Progenitor cell of endocrine pancreas (in vitro differentiated cells): ENCODE data around the gene PTCD3. TPM values are rescaled to one million over a fixed set of nuclear protein-coding genes. Genes with fewer than 3 reads are reported as not detected.

Experiments used
- DNase-seq: peaks from one replicate; pipeline ENCODE4 v3.0.0; 2021; ENCODE audit warnings: low spot score; ENCODE audit not compliant: unreplicated experiment
- H3K27ac Mint-ChIP-seq: 2 replicates; pipeline ENCODE4 v1.8.0; 2021; ENCODE audit warnings: mild to moderate bottlenecking, moderate library complexity, mixed read lengths
- H3K27me3 Mint-ChIP-seq: 2 replicates; pipeline ENCODE4 v1.8.0; 2021; ENCODE audit warnings: mixed read lengths
- H3K36me3 Mint-ChIP-seq: 2 replicates; pipeline ENCODE4 v1.8.0; 2022; ENCODE audit warnings: mixed read lengths; ENCODE audit not compliant: insufficient read depth
- H3K4me1 Mint-ChIP-seq: 2 replicates; pipeline ENCODE4 v1.8.0; 2021; ENCODE audit warnings: low read depth, mixed read lengths
- H3K4me3 Mint-ChIP-seq: 2 replicates; pipeline ENCODE4 v1.8.0; 2021; ENCODE audit warnings: low read depth, mild to moderate bottlenecking, moderate library complexity, mixed read lengths
- H3K9me3 Mint-ChIP-seq: 2 replicates; pipeline ENCODE4 v1.8.0; 2021; ENCODE audit warnings: low read depth, mixed read lengths
- total RNA-seq: library from RNA; stranded (reverse); gene quantifications from 2 replicates; pipeline ENCODE4 v1.2.1, GENCODE V29; 2021
- TF ChIP-seq, protein P1 (sequence below): fragments of 200-600 bp; sonication (generic); IDR thresholded peaks from one replicate; pipeline ENCODE4 v1.5.0; 2021; ENCODE audit warnings: antibody characterized with exemption, mild to moderate bottlenecking; ENCODE audit not compliant: unreplicated experiment

The PTCD3 gene
- total RNA-seq, 1 donor from 2014 or later = 163 TPM

DNA sequence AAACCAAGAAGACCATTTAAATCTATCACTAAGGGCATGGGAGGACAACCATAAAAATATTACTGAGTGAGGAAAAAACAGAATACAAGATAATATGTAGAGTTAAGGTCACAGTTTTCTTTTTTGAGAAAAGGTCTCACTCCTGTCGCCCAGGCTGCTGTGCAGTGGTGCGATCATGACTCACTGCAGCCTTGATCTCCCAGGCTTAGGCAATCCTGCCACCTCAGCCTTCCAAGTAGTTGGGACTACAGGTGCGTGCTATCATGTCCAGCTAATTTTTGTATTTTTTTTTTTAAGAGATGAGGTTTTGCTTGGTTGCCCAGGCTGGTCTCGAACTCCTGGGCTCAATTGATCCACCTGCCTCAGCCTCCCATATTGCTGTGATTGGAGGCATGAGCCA, 24.3 kb upstream of the PTCD3 start:
- Mint-ChIP-seq H3K27me3 (no peaks in the 10 kb centered on the region), H3K4me3 (no peak overlapping the region), H3K4me1 (no peaks in the 10 kb centered on the region), H3K27ac (no peak overlapping the region), H3K9me3 (no peaks in the 10 kb centered on the region), H3K36me3 (peaks cover 12% of the 10 kb centered on the region)
- TF ChIP-seq, protein P1, sequence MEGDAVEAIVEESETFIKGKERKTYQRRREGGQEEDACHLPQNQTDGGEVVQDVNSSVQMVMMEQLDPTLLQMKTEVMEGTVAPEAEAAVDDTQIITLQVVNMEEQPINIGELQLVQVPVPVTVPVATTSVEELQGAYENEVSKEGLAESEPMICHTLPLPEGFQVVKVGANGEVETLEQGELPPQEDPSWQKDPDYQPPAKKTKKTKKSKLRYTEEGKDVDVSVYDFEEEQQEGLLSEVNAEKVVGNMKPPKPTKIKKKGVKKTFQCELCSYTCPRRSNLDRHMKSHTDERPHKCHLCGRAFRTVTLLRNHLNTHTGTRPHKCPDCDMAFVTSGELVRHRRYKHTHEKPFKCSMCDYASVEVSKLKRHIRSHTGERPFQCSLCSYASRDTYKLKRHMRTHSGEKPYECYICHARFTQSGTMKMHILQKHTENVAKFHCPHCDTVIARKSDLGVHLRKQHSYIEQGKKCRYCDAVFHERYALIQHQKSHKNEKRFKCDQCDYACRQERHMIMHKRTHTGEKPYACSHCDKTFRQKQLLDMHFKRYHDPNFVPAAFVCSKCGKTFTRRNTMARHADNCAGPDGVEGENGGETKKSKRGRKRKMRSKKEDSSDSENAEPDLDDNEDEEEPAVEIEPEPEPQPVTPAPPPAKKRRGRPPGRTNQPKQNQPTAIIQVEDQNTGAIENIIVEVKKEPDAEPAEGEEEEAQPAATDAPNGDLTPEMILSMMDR = no peak
- DNase-seq = no peak

GRCh38 chr2:86082756-86083155, 23.3 kb upstream of the PTCD3 start:
- Mint-ChIP-seq H3K36me3 (peaks cover 12% of the 10 kb centered on the region), H3K27me3 (no peaks in the 10 kb centered on the region), H3K4me3 (no peak overlapping the region), H3K9me3 (no peaks in the 10 kb centered on the region), H3K4me1 (no peaks in the 10 kb centered on the region), H3K27ac (no peak overlapping the region)
- TF ChIP-seq, protein P1 = no peak
- DNase-seq = no peak

DNA sequence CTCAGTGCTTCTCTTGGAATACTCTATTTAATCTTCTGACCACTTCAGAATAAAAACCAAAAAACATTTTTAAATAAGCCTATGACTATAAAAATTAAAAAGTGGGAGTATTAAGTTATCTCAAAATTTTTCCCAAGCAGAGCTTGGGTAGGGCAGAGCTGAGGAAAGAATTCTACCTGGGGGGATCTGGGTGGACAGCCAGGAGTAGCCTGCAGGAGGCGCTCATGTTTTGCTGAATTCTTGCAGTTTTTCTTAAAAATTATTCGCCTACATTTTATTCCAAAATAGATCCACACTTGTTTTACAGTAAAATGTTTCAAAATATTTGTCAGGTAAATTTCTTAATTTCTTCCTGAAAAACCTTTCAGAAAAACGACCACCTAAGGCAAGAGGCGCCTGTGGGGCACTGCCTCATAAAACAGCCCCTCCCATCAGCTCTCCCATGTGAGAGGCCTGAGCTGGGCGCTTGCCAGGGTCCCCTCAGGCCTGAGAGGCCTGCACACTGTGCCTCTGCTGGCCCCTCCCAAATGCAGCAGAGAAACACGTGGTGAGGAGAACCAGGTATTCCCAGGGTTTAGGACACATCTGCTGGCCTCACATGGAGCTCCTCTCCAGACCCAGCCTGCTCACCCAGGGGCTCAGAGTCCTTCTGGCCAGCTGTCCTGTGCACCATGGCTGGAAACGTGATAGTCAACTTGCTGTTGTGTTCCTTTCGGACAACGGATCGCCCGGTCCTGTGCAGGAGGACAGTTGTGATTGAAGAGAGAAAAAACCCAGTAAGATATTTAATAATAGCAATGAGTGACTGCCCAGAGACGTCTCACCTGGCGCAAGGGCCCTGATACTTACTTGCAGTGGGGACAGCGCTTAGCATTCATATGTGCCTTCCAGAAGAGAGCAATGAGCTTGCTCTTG, 17.8 kb upstream of the PTCD3 start:
- no peaks in the 10 kb centered on the region for H3K27me3 Mint-ChIP-seq
- H3K36me3 Mint-ChIP-seq = peaks cover 12% of the 10 kb centered on the region
- no peaks in the 10 kb centered on the region for H3K9me3 Mint-ChIP-seq
- TF ChIP-seq, protein P1 = peak; percentile 53
- DNase-seq = no peak
- no peaks in the 10 kb centered on the region for H3K4me1 Mint-ChIP-seq
- H3K4me3 Mint-ChIP-seq = no peak overlapping the region
- H3K27ac Mint-ChIP-seq = no peak overlapping the region

GRCh38 chr2:86094229-86094628, 11.8 kb upstream of the PTCD3 start:
- Mint-ChIP-seq H3K36me3 (peaks cover 29% of the 10 kb centered on the region), H3K4me3 (no peak overlapping the region), H3K4me1 (no peaks in the 10 kb centered on the region), H3K27ac (no peak overlapping the region), H3K9me3 (no peaks in the 10 kb centered on the region), H3K27me3 (no peaks in the 10 kb centered on the region)
- DNase-seq = no peak
- TF ChIP-seq, protein P1 = no peak

DNA sequence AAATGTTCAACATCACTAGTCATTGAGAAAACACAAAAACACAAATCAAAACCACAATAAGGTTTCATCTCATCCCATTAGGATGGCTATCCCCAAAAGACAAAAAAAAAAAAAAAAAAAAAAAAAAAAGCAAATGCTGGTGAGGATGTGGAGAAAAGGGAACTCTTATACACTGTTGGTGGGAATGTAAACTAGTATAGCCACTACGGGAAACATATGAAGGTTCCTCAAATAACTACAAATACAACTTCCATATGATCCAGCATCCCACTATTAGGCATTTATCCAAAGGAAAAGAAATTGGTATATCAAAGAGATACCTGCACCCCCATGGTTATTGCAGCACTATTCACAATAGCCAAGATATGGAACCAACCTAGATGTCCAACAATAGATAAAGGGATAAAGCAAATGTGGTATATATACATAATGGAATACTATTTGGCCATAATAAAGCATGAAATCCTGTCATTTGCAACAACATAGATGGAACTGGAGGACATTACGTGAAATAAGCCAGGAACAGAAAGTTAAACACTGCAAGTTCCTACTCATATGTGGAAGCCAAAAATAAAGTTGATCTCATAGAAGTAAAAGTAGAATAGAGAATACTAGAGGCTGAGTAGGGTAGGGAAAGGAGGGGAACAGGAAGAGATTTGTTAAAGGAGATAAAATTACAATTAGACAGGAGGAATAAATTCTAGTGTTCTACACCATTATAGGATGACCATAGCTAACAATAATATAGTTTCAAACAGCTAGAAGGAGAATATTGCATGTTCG, 8.7 kb upstream of the PTCD3 start:
- no peak overlapping the region for H3K4me3 Mint-ChIP-seq
- no peaks in the 10 kb centered on the region for H3K9me3 Mint-ChIP-seq
- peaks cover 27% of the 10 kb centered on the region for H3K36me3 Mint-ChIP-seq
- no peak overlapping the region for H3K27ac Mint-ChIP-seq
- no peaks in the 10 kb centered on the region for H3K27me3 Mint-ChIP-seq
- DNase-seq = no peak
- H3K4me1 Mint-ChIP-seq = no peaks in the 10 kb centered on the region
- TF ChIP-seq, protein P1 = no peak
